GM19043 (cell line): ENCODE results near the gene CFHR5.
"Not testable (repeated sequence)": the region's sequence is repeated elsewhere in the genome, so short reads cannot be mapped to it uniquely, and the experiment has no call there.

Experiments used
- ATAC-seq: cut with Tn5 transposase; IDR thresholded peaks from one replicate; pipeline ENCODE4 v1.9.1; 2021; ENCODE audit warnings: low read depth; ENCODE audit not compliant: unreplicated experiment

Gene CFHR5

GRCh38 chr1:197017558-197018146 is 40.3 kb downstream of the CFHR5 start:
- ATAC-seq = no peak

GRCh38 chr1:197021716-197022115 is 44.4 kb downstream of the CFHR5 start:
- no peak for ATAC-seq

GRCh38 chr1:197024460-197024859 is 47.1 kb downstream of the CFHR5 start:
- ATAC-seq = no peak

- no peak for ATAC-seq
These were observed 50.0 kb downstream of the CFHR5 start for GRCh38 chr1:197027359-197027758.

GRCh38 chr1:197029749-197030148 is 52.4 kb downstream of the CFHR5 start:
- no peak for ATAC-seq

GRCh38 chr1:197034631-197035339 is 57.4 kb downstream of the CFHR5 start:
- ATAC-seq = not testable (repeated sequence)

- no peak for ATAC-seq
These were observed 59.5 kb downstream of the CFHR5 start for GRCh38 chr1:197036861-197037260.

GRCh38 chr1:197041486-197042353 is 64.4 kb downstream of the CFHR5 start:
- no peak for ATAC-seq

GRCh38 chr1:197042676-197043341 is 65.5 kb downstream of the CFHR5 start:
- no peak for ATAC-seq

GRCh38 chr1:197049100-197049499 is 71.7 kb downstream of the CFHR5 start:
- no peak for ATAC-seq
